Kasumi-1 (cell line): ENCODE data around the gene SRGAP1.

Source experiments
- DNase-seq, 2 experiments: peaks; one replicate each; lab custom pipeline; 2025; lab: John Stamatoyannopoulos, UW

The SRGAP1 gene

GRCh38 chr12:63937378-63938316 lies 93.1 kb downstream of the SRGAP1 start:
- no peak for DNase-seq

GRCh38 chr12:63940310-63941005 lies 96.0 kb downstream of the SRGAP1 start:
- DNase-seq = peak in 1 of 2 experiments; percentile 28

GRCh38 chr12:63941166-63941800 lies 96.8 kb downstream of the SRGAP1 start:
- DNase-seq = no peak

GRCh38 chr12:63941879-63942278 lies 97.4 kb downstream of the SRGAP1 start:
- peak; percentile 11 for DNase-seq

GRCh38 chr12:63942464-63943241 lies 98.2 kb downstream of the SRGAP1 start:
- DNase-seq = no peak

GRCh38 chr12:63944034-63944579 lies 99.6 kb downstream of the SRGAP1 start:
- no peak for DNase-seq

- DNase-seq = peak; percentile 46 to 59
Observed at GRCh38 chr12:63944586-63945228, 100.2 kb downstream of the SRGAP1 start.

GRCh38 chr12:63945777-63946176 lies 101.3 kb downstream of the SRGAP1 start:
- no peak for DNase-seq

- DNase-seq = no peak
Observed at GRCh38 chr12:63948211-63948610, 103.7 kb downstream of the SRGAP1 start.

- DNase-seq = no peak
Observed at GRCh38 chr12:63949902-63950301, 105.4 kb downstream of the SRGAP1 start.

- DNase-seq = no peak
Observed at GRCh38 chr12:63952995-63953394, 108.5 kb downstream of the SRGAP1 start.

GRCh38 chr12:63955831-63956666 lies 111.5 kb downstream of the SRGAP1 start:
- DNase-seq = no peak

GRCh38 chr12:63957496-63957895 lies 113.0 kb downstream of the SRGAP1 start:
- no peak for DNase-seq

GRCh38 chr12:63958876-63959580 lies 114.5 kb downstream of the SRGAP1 start:
- no peak for DNase-seq

GRCh38 chr12:63961048-63961447 lies 116.5 kb downstream of the SRGAP1 start:
- DNase-seq = no peak

- DNase-seq = no peak
Observed at GRCh38 chr12:63961543-63961942, 117.0 kb downstream of the SRGAP1 start.

- no peak for DNase-seq
Observed at GRCh38 chr12:63963868-63964267, 119.4 kb downstream of the SRGAP1 start.

GRCh38 chr12:63964301-63964700 lies 119.8 kb downstream of the SRGAP1 start:
- DNase-seq = no peak

GRCh38 chr12:63965936-63966605 lies 121.6 kb downstream of the SRGAP1 start:
- DNase-seq = no peak
